Ovary (tissue), 3 donors: ENCODE data around the gene BHMT.
"Not testable (repeated sequence)": the region's sequence is repeated elsewhere in the genome, so short reads cannot be mapped to it uniquely, and the experiment has no call there.

Source experiments
- POLR2A ChIP-seq: fragments of 450-650 bp; IDR thresholded peaks from one replicate; pipeline ENCODE4 v1.6.1; 2017; ENCODE audit warnings: antibody characterized with exemption, mild to moderate bottlenecking, moderate library complexity
- TF ChIP-seq, protein P1 (sequence below), 3 donors: fragments of 450-650 bp in 2 of 3; fragments of 200-600 bp in 1 of 3; IDR thresholded peaks; one replicate each; pipeline versions ENCODE4 v1.5.1 to v1.8.0; 2016 to 2022; ENCODE audit warnings: antibody characterized with exemption in 3 of 3, mild to moderate bottlenecking in 1 of 3
- donor health status: DM: no; HTN: no; CAD: no.

DNA sequence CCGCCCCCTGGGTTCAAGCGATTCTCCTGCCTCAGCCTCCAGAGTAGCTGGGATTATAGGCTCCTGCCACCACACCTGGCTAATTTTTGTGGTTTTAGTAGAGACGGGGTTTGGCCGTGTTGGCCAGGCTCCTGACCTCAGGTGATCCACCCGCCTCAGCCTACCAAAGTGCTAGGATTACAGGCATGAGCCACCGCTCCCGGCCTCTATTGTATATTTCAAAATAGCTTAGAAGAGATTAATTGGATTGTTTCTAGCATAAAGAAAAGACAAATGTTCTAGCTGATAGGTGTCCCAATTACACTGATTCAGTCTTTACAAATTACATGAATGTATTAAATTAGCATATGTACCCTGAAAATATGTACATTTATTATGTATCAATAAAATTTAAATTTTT lies 50.0 kb downstream of the BHMT start:
- TF ChIP-seq, protein P1, sequence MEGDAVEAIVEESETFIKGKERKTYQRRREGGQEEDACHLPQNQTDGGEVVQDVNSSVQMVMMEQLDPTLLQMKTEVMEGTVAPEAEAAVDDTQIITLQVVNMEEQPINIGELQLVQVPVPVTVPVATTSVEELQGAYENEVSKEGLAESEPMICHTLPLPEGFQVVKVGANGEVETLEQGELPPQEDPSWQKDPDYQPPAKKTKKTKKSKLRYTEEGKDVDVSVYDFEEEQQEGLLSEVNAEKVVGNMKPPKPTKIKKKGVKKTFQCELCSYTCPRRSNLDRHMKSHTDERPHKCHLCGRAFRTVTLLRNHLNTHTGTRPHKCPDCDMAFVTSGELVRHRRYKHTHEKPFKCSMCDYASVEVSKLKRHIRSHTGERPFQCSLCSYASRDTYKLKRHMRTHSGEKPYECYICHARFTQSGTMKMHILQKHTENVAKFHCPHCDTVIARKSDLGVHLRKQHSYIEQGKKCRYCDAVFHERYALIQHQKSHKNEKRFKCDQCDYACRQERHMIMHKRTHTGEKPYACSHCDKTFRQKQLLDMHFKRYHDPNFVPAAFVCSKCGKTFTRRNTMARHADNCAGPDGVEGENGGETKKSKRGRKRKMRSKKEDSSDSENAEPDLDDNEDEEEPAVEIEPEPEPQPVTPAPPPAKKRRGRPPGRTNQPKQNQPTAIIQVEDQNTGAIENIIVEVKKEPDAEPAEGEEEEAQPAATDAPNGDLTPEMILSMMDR (IDR thresholded peaks at IDR 0.05) = not testable (repeated sequence)
- TF ChIP-seq POLR2A = not testable (repeated sequence)
